Testis (tissue), 3 donors: ENCODE results near the gene AP2M1. TPM values are rescaled to one million over a fixed set of nuclear protein-coding genes. Genes with fewer than 3 reads are reported as not detected.

Experiments
- DNase-seq: peaks from one replicate; pipeline ENCODE4 v3.0.0-alpha.2; 2019
- H3K27ac ChIP-seq, 2 donors: fragments of 200-600 bp; sonication (generic); one replicate each; pipeline ENCODE4 v1.5.1; 2019
- H3K27me3 ChIP-seq: fragments of 200-600 bp; sonication (generic); one replicate; pipeline ENCODE4 v1.5.1; 2019
- H3K36me3 ChIP-seq: fragments of 200-600 bp; sonication (generic); one replicate; pipeline ENCODE4 v1.5.1; 2017; ENCODE audit warnings: low read depth; ENCODE audit errors: missing control alignments
- H3K4me1 ChIP-seq: fragments of 200-600 bp; sonication (generic); one replicate; pipeline ENCODE4 v1.5.1; 2019
- H3K4me3 ChIP-seq, 2 donors: fragments of 200-600 bp; sonication (generic); one replicate each; pipeline ENCODE4 v1.5.1; 2017 to 2019
- H3K9me3 ChIP-seq: fragments of 200-600 bp; sonication (generic); one replicate; pipeline ENCODE4 v1.5.1; 2017
- CTCF ChIP-seq, 3 experiments: fragments of 450-650 bp in 2 of 3; fragments of 200-600 bp in 1 of 3; sonication (generic) in 1 of 3; IDR thresholded peaks; one replicate each; pipeline ENCODE4 v1.5.1; 2016 to 2019; ENCODE audit warnings: antibody characterized with exemption in 3 of 3, mild to moderate bottlenecking in 2 of 3, moderate library complexity in 1 of 3
- POLR2A ChIP-seq: fragments of 450-650 bp; IDR thresholded peaks from one replicate; pipeline ENCODE4 v1.6.1; 2017; ENCODE audit warnings: antibody characterized with exemption, mild to moderate bottlenecking, moderate library complexity
- WGBS, 2 donors: methylation state at CpG; one replicate each; pipeline ENCODE4 v1.1.5; 2018; 5-methylcytosine and 5-hydroxymethylcytosine counted together
- intact Hi-C: fragments of 100-400 bp; cut with DNase I; formaldehyde crosslinking; loops from one replicate; pipeline ENCODE4 v1.15.1; 2023; ENCODE audit warnings: low total_unique reads
- polyA plus RNA-seq: library from polyadenylated mRNA; stranded (reverse); fragments of 350-450 nt; fragmentation: Illumina TruSeq; extraction: RNeasy Lipid Tissue Mini Kit (QIAGEN cat#74804); gene quantifications from one replicate; pipeline ENCODE4 v1.2.3, GENCODE V29; 2014; ENCODE audit warnings: low read depth, low replicate concordance; ENCODE audit not compliant: insufficient read depth
- total RNA-seq, 2 donors: library from RNA; depleted of rRNA; stranded (reverse); fragments of >200 nt; gene quantifications; one replicate each; pipeline ENCODE4 v1.2.3, GENCODE V29; 2016

The AP2M1 gene
- total and polyA plus RNA-seq, 3 donors from 2014 or later, result 238 to 346 (median 334) TPM

- no peaks in the 10 kb centered on the region for H3K36me3 ChIP-seq
- H3K27me3 ChIP-seq, result no peaks in the 10 kb centered on the region
- TF ChIP-seq CTCF (IDR thresholded peaks at IDR 0.05) (no peak), POLR2A (no peak)
- intact Hi-C loops, result loop anchor here (10.0 kb wide), 1 partner anchor 94 kb away; no protein-coding TSS in a partner anchor
- no peak overlapping the region for H3K27ac ChIP-seq
- WGBS, 2 donors, result 89 to 95% methylated on average over 8 to 10 of the region's 10 CpGs
- DNase-seq, result no peak
- no peak overlapping the region for H3K4me3 ChIP-seq
- H3K9me3 ChIP-seq, result no peaks in the 10 kb centered on the region
- peaks cover 12% of the 10 kb centered on the region for H3K4me1 ChIP-seq
These were observed 34.2 kb upstream of the AP2M1 start for GRCh38 chr3:184140436-184140835.

- Histone ChIP-seq H3K36me3 (no peaks in the 10 kb centered on the region), H3K4me3 (no peak overlapping the region), H3K27ac (no peak overlapping the region), H3K27me3 (no peaks in the 10 kb centered on the region), H3K4me1 (peaks cover 2% of the 10 kb centered on the region), H3K9me3 (no peaks in the 10 kb centered on the region)
- no peak for DNase-seq
- intact Hi-C loops, result loop anchor here (10.0 kb wide), 1 partner anchor 93 kb away; no protein-coding TSS in a partner anchor
- TF ChIP-seq POLR2A (no peak), CTCF (IDR thresholded peaks at IDR 0.05) (no peak)
- 93 to 94% methylated on average over 7 of the region's 7 CpGs for WGBS, 2 donors
These were observed 32.5 kb upstream of the AP2M1 start for GRCh38 chr3:184142199-184142598.

- Histone ChIP-seq H3K27me3 (no peaks in the 10 kb centered on the region), H3K4me1 (no peaks in the 10 kb centered on the region), H3K4me3 (no peak overlapping the region), H3K9me3 (no peaks in the 10 kb centered on the region), H3K36me3 (no peaks in the 10 kb centered on the region), H3K27ac (no peak overlapping the region)
- no peak for DNase-seq
- intact Hi-C loops, result loop anchor here (10.0 kb wide), 1 partner anchor 91 kb away; no protein-coding TSS in a partner anchor
- TF ChIP-seq POLR2A, result no peak
- TF ChIP-seq CTCF (IDR thresholded peaks at IDR 0.05), result no peak
- WGBS, 2 donors, result 92 to 97% methylated on average over 3 of the region's 3 CpGs
These were observed 31.3 kb upstream of the AP2M1 start for GRCh38 chr3:184143327-184143726.

GRCh38 chr3:184144505-184144904, 30.1 kb upstream of the AP2M1 start:
- Histone ChIP-seq H3K27me3 (no peaks in the 10 kb centered on the region), H3K4me1 (no peaks in the 10 kb centered on the region), H3K36me3 (no peaks in the 10 kb centered on the region), H3K4me3 (no peak overlapping the region), H3K27ac (no peak overlapping the region), H3K9me3 (no peaks in the 10 kb centered on the region)
- no peak for DNase-seq
- TF ChIP-seq CTCF (IDR thresholded peaks at IDR 0.05), result no peak
- no peak for TF ChIP-seq POLR2A
- intact Hi-C loops, result loop anchor here (10.0 kb wide), 1 partner anchor 90 kb away; no protein-coding TSS in a partner anchor
- WGBS, 2 donors, result 66 to 83% methylated on average over 5 of the region's 5 CpGs

GRCh38 chr3:184145111-184145524, 29.5 kb upstream of the AP2M1 start:
- 0 to 41% methylated on average over 1 to 4 of the region's 4 CpGs for WGBS, 2 donors
- DNase-seq, result peak; percentile 71
- Histone ChIP-seq H3K4me1 (no peaks in the 10 kb centered on the region), H3K27me3 (no peaks in the 10 kb centered on the region), H3K4me3 (no peak overlapping the region), H3K27ac (no peak overlapping the region), H3K9me3 (no peaks in the 10 kb centered on the region), H3K36me3 (no peaks in the 10 kb centered on the region)
- TF ChIP-seq CTCF (IDR thresholded peaks at IDR 0.05), result no peak
- TF ChIP-seq POLR2A, result no peak
- intact Hi-C loops, result loop anchor here (10.0 kb wide), 1 partner anchor 90 kb away; no protein-coding TSS in a partner anchor
